ENCODE measurements around the gene PTPRA. TPM values are rescaled to one million over a fixed set of nuclear protein-coding genes. Genes with fewer than 3 reads are reported as not detected.

The PTPRA gene
- total and polyA plus RNA-seq, 2 of the 13 experiments (the other 11 are each of a cell fraction or from before 2014, with no cell fraction given): 47.2 to 127 TPM

DNA sequence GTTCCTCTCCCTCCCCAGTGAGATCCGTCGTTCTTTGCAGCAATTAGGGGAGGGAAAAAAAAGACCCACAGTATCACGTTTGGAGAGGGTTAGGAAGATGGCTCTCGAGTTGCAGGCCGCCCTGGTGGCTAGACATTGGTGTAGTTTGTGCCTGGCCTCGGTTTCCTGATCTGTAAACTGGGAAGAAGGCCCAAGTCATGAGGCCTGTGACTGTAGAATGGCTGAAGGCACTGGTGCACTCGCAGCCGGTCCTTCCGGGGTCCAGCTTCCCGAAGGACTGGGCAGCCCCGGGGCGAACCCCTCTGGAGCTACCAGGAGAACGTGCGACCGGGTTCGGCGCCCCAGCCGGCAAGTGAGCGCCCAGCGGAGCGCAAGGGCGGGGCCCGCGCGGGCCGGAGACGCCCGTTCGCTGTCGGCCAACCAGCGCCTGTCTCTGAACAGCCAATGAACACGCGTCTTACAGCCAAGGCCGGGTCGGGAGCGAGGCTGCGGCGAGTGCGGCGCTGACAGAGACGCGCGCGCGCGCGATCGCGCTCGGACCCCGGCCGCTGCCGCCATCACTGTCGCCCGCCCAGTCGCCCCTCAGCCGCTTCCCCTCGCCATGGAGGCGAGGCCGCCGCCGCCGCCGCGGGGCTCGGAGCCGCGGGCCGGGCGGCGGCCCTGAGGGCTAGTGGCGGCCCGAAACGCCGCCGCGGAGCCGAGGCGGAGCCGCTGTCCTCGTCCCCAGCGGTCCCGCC lies at the start of gene PTPRA (continued):
- TF ChIP-seq ZNF225 (CRISPR knock-in tag; IDR thresholded peaks at IDR 0.05) (peak; percentile 98), HDAC1 (CRISPR knock-in tag; IDR thresholded peaks at IDR 0.05) (peak; percentile 81), NONO (IDR thresholded peaks at IDR 0.05) (no peak), NONO (CRISPR knock-in tag; conservative IDR thresholded peaks at IDR 0.05) (peak; percentile 90), CC2D1A (CRISPR knock-in tag; IDR thresholded peaks at IDR 0.05) (no peak), IKZF4 (CRISPR knock-in tag; IDR thresholded peaks at IDR 0.05; ENCODE audit: borderline replicate concordance, low read depth, not compliant biosample characterization) (peak; percentile 25), ZNF160 (CRISPR knock-in tag; IDR thresholded peaks at IDR 0.05) (no peak; the same call in 1 of the 2 replicates), ZNF850 (CRISPR knock-in tag; conservative IDR thresholded peaks at IDR 0.05) (0 out of 2 replicates have a peak, but pooled peaks have one; percentile 24), CREB1 (IDR thresholded peaks at IDR 0.05) (peak; percentile 43; the same call in 1 of the 2 replicates), CREB1 (CRISPR knock-in tag; IDR thresholded peaks at IDR 0.05) (no peak), SNAI1 (CRISPR knock-in tag; IDR thresholded peaks at IDR 0.05; ENCODE audit: borderline replicate concordance) (0 out of 2 replicates have a peak, but pooled peaks have one; percentile 7), KDM2A (CRISPR knock-in tag; IDR thresholded peaks at IDR 0.05; ENCODE audit: borderline replicate concordance, low read depth) (peak; percentile 78), RXRB (CRISPR knock-in tag; IDR thresholded peaks at IDR 0.05; ENCODE audit: borderline replicate concordance) (peak; percentile 45; the same call in 1 of the 2 replicates), THAP11 (CRISPR knock-in tag; IDR thresholded peaks at IDR 0.05) (peak; percentile 83), PCBP1 (IDR thresholded peaks at IDR 0.05; ENCODE audit: borderline replicate concordance, low read depth, low read length) (no peak), MED8 (CRISPR knock-in tag; IDR thresholded peaks at IDR 0.05; ENCODE audit: insufficient replicate concordance) (no peak), ATAD3A (CRISPR knock-in tag; IDR thresholded peaks at IDR 0.05) (0 out of 2 replicates have a peak, but pooled peaks have one; percentile 76), ZNF296 (CRISPR knock-in tag; conservative IDR thresholded peaks at IDR 0.05) (no peak), MED13 (CRISPR knock-in tag; IDR thresholded peaks at IDR 0.05) (no peak), TCF7 (IDR thresholded peaks at IDR 0.05; ENCODE audit: low read depth) (no peak; the same call in 1 of the 2 replicates), EZH2 (conservative IDR thresholded peaks at IDR 0.05; ENCODE audit: low read depth, low read length) (no peak)
- TF ChIP-seq, protein P1, sequence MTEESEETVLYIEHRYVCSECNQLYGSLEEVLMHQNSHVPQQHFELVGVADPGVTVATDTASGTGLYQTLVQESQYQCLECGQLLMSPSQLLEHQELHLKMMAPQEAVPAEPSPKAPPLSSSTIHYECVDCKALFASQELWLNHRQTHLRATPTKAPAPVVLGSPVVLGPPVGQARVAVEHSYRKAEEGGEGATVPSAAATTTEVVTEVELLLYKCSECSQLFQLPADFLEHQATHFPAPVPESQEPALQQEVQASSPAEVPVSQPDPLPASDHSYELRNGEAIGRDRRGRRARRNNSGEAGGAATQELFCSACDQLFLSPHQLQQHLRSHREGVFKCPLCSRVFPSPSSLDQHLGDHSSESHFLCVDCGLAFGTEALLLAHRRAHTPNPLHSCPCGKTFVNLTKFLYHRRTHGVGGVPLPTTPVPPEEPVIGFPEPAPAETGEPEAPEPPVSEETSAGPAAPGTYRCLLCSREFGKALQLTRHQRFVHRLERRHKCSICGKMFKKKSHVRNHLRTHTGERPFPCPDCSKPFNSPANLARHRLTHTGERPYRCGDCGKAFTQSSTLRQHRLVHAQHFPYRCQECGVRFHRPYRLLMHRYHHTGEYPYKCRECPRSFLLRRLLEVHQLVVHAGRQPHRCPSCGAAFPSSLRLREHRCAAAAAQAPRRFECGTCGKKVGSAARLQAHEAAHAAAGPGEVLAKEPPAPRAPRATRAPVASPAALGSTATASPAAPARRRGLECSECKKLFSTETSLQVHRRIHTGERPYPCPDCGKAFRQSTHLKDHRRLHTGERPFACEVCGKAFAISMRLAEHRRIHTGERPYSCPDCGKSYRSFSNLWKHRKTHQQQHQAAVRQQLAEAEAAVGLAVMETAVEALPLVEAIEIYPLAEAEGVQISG (CRISPR knock-in tag; IDR thresholded peaks at IDR 0.05): peak; percentile 80; the same call in 1 of the 2 replicates
- TF ChIP-seq, protein P2, sequence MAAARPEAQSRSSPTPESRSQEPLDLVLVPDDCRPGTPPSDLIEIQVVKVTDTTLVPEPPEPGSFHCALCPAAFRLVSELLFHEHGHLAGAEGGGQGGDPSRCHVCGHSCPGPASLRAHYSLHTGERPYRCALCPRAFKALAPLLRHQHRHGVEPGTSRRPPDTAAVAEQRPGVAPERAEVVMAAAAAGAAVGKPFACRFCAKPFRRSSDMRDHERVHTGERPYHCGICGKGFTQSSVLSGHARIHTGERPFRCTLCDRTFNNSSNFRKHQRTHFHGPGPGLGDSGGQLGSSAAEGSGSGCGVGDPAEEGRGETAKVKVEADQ (CRISPR knock-in tag; IDR thresholded peaks at IDR 0.05; ENCODE audit: borderline replicate concordance): no peak
- TF ChIP-seq, protein P3, sequence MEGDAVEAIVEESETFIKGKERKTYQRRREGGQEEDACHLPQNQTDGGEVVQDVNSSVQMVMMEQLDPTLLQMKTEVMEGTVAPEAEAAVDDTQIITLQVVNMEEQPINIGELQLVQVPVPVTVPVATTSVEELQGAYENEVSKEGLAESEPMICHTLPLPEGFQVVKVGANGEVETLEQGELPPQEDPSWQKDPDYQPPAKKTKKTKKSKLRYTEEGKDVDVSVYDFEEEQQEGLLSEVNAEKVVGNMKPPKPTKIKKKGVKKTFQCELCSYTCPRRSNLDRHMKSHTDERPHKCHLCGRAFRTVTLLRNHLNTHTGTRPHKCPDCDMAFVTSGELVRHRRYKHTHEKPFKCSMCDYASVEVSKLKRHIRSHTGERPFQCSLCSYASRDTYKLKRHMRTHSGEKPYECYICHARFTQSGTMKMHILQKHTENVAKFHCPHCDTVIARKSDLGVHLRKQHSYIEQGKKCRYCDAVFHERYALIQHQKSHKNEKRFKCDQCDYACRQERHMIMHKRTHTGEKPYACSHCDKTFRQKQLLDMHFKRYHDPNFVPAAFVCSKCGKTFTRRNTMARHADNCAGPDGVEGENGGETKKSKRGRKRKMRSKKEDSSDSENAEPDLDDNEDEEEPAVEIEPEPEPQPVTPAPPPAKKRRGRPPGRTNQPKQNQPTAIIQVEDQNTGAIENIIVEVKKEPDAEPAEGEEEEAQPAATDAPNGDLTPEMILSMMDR (CRISPR knock-in tag; IDR thresholded peaks at IDR 0.05): no peak
- TF ChIP-seq, protein P4, sequence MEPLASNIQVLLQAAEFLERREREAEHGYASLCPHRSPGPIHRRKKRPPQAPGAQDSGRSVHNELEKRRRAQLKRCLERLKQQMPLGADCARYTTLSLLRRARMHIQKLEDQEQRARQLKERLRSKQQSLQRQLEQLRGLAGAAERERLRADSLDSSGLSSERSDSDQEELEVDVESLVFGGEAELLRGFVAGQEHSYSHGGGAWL (CRISPR knock-in tag; IDR thresholded peaks at IDR 0.05): no peak; the same call in 1 of the 2 replicates
